T-helper 1 cell (primary cell): ENCODE data around the gene DAPK1.

Experiments
- DNase-seq, 5 donors: peaks; one replicate each; pipeline ENCODE4 v3.0.0-alpha.2; 2012 to 2020

DAPK1 gene

GRCh38 chr9:87596862-87597261, 99.2 kb downstream of the DAPK1 start:
- no peak for DNase-seq

- no peak for DNase-seq
These were observed 100.2 kb downstream of the DAPK1 start for GRCh38 chr9:87597710-87598443.

GRCh38 chr9:87599901-87600610, 102.4 kb downstream of the DAPK1 start:
- DNase-seq: no peak

- no peak for DNase-seq
These were observed 103.5 kb downstream of the DAPK1 start for GRCh38 chr9:87601176-87601575.

- no peak for DNase-seq
These were observed 103.9 kb downstream of the DAPK1 start for GRCh38 chr9:87601595-87601994.

GRCh38 chr9:87602933-87603643, 105.4 kb downstream of the DAPK1 start:
- no peak for DNase-seq

- DNase-seq: no peak
These were observed 106.3 kb downstream of the DAPK1 start for GRCh38 chr9:87603854-87604490.

- no peak for DNase-seq
These were observed 107.4 kb downstream of the DAPK1 start for GRCh38 chr9:87604886-87605588.

GRCh38 chr9:87605676-87606075, 108.0 kb downstream of the DAPK1 start:
- DNase-seq: no peak

- no peak for DNase-seq
These were observed 109.3 kb downstream of the DAPK1 start for GRCh38 chr9:87606841-87607521.

- no peak for DNase-seq
These were observed 110.2 kb downstream of the DAPK1 start for GRCh38 chr9:87607859-87608258.

- DNase-seq: no peak
These were observed 111.3 kb downstream of the DAPK1 start for GRCh38 chr9:87609002-87609401.

GRCh38 chr9:87609486-87609885, 111.8 kb downstream of the DAPK1 start:
- DNase-seq: no peak

- no peak for DNase-seq
These were observed 112.8 kb downstream of the DAPK1 start for GRCh38 chr9:87610200-87611155.

- no peak for DNase-seq
These were observed 114.1 kb downstream of the DAPK1 start for GRCh38 chr9:87611776-87612175.

- DNase-seq: no peak
These were observed 114.9 kb downstream of the DAPK1 start for GRCh38 chr9:87612536-87612935.

- DNase-seq: no peak
These were observed 115.8 kb downstream of the DAPK1 start for GRCh38 chr9:87613265-87614111.

- DNase-seq: no peak
These were observed 116.7 kb downstream of the DAPK1 start for GRCh38 chr9:87614397-87614796.

- DNase-seq: no peak
These were observed 117.5 kb downstream of the DAPK1 start for GRCh38 chr9:87615136-87615535.
